SJSA1 (cell line): ENCODE results near the gene ACOT9. TPM values are rescaled to one million over a fixed set of nuclear protein-coding genes. Genes with fewer than 3 reads are reported as not detected.

Source experiments
- DNase-seq, 2 experiments: peaks; one replicate each; pipeline ENCODE4 v3.0.0-alpha.2; 2015 to 2020; ENCODE audit warnings: low spot score in 2 of 2, low read depth in 1 of 2
- H3K27ac ChIP-seq: fragments of 250-450 bp; sonication (Bioruptor Pico); 2 replicates; pipeline ENCODE4 v1.5.1; 2020; ENCODE audit warnings: mild to moderate bottlenecking, moderate library complexity
- H3K27me3 ChIP-seq: fragments of 250-450 bp; sonication (Bioruptor Pico); replicated peaks from 2 replicates; pipeline ENCODE4 v1.5.1; 2020; ENCODE audit warnings: mild to moderate bottlenecking, moderate library complexity
- H3K36me3 ChIP-seq: fragments of 250-450 bp; sonication (Bioruptor Pico); 2 replicates; pipeline ENCODE4 v1.5.1; 2020; ENCODE audit warnings: mild to moderate bottlenecking
- H3K4me1 ChIP-seq: fragments of 250-450 bp; sonication (Bioruptor Pico); replicated peaks from 2 replicates; pipeline ENCODE4 v1.6.1; 2021; ENCODE audit warnings: mild to moderate bottlenecking
- H3K4me3 ChIP-seq: fragments of 250-450 bp; sonication (Bioruptor Pico); 2 replicates; pipeline ENCODE4 v1.5.1; 2020; ENCODE audit warnings: mild to moderate bottlenecking
- H3K9me3 ChIP-seq: fragments of 250-450 bp; sonication (Bioruptor Pico); replicated peaks from 2 replicates; pipeline ENCODE4 v1.5.1; 2020; ENCODE audit warnings: mild to moderate bottlenecking
- total RNA-seq: library from RNA; depleted of rRNA; stranded (reverse); fragments of >200 nt; shearing (Covaris generic); gene quantifications from 2 replicates; pipeline ENCODE4 v1.2.3, GENCODE V29; 2014; rRNA removed

ACOT9 gene
- 68.9 and 91.6 TPM in 2 replicates for total RNA-seq

- Histone ChIP-seq H3K27ac (peak within 1 kb of the TSS; percentile 100), H3K36me3 (peaks cover 4% of the 10 kb centered on the region; the same call in 1 of the 2 replicates), H3K4me3 (peak within 1 kb of the TSS; percentile 90), H3K27me3 (no peaks in the 10 kb centered on the region), H3K9me3 (no peaks in the 10 kb centered on the region), H3K4me1 (0 out of 2 replicates have a peak, but pooled peaks cover 3% of the 10 kb centered on the region)
- DNase-seq, result peak; percentile 88 to 93
Measured at GRCh38 chrX:23742697-23743622, at the start of gene ACOT9. TSS of gene ACOT9 (minus strand) at chrX:23743276. CDS start at chrX:23743144, 132 bp downstream.

- H3K4me3 ChIP-seq, result no peak overlapping the region
- H3K27me3 ChIP-seq, result no peaks in the 10 kb centered on the region
- DNase-seq, result no peak
- H3K9me3 ChIP-seq, result no peaks in the 10 kb centered on the region
- H3K27ac ChIP-seq, result no peak overlapping the region
- H3K4me1 ChIP-seq, result peaks cover 2% of the 10 kb centered on the region
- H3K36me3 ChIP-seq, result peaks cover 8% of the 10 kb centered on the region
Measured at GRCh38 chrX:23790155-23790497, 47.0 kb upstream of the ACOT9 start.

- Histone ChIP-seq H3K27ac (no peak overlapping the region), H3K27me3 (no peaks in the 10 kb centered on the region), H3K36me3 (peaks cover 14% of the 10 kb centered on the region), H3K4me1 (peaks cover 8% of the 10 kb centered on the region), H3K4me3 (no peak overlapping the region), H3K9me3 (no peaks in the 10 kb centered on the region)
- DNase-seq, result no peak
Measured at GRCh38 chrX:23789386-23790154, 46.5 kb upstream of the ACOT9 start.

GRCh38 chrX:23788946-23789345 is 45.9 kb upstream of the ACOT9 start:
- no peak overlapping the region for H3K4me3 ChIP-seq
- peaks cover 18% of the 10 kb centered on the region for H3K36me3 ChIP-seq
- H3K4me1 ChIP-seq, result peaks cover 8% of the 10 kb centered on the region
- no peak for DNase-seq
- H3K27ac ChIP-seq, result no peak overlapping the region
- H3K9me3 ChIP-seq, result no peaks in the 10 kb centered on the region
- no peaks in the 10 kb centered on the region for H3K27me3 ChIP-seq

GRCh38 chrX:23788521-23788920 is 45.4 kb upstream of the ACOT9 start:
- Histone ChIP-seq H3K27me3 (no peaks in the 10 kb centered on the region), H3K36me3 (peaks cover 21% of the 10 kb centered on the region), H3K9me3 (no peaks in the 10 kb centered on the region), H3K4me1 (peaks cover 8% of the 10 kb centered on the region), H3K27ac (no peak overlapping the region), H3K4me3 (no peak overlapping the region)
- DNase-seq, result no peak

GRCh38 chrX:23787745-23788118 is 44.7 kb upstream of the ACOT9 start:
- no peak for DNase-seq
- Histone ChIP-seq H3K27me3 (no peaks in the 10 kb centered on the region), H3K36me3 (peaks cover 21% of the 10 kb centered on the region), H3K27ac (no peak overlapping the region), H3K9me3 (no peaks in the 10 kb centered on the region), H3K4me3 (no peak overlapping the region), H3K4me1 (peaks cover 8% of the 10 kb centered on the region)

GRCh38 chrX:23786268-23786815 is 43.3 kb upstream of the ACOT9 start:
- H3K27me3 ChIP-seq, result no peaks in the 10 kb centered on the region
- no peak overlapping the region for H3K27ac ChIP-seq
- DNase-seq, result no peak
- peaks cover 14% of the 10 kb centered on the region for H3K4me1 ChIP-seq
- H3K36me3 ChIP-seq, result peaks cover 21% of the 10 kb centered on the region
- no peak overlapping the region for H3K4me3 ChIP-seq
- H3K9me3 ChIP-seq, result no peaks in the 10 kb centered on the region

GRCh38 chrX:23785580-23785979 is 42.5 kb upstream of the ACOT9 start:
- H3K9me3 ChIP-seq, result no peaks in the 10 kb centered on the region
- H3K4me1 ChIP-seq, result peaks cover 18% of the 10 kb centered on the region
- H3K27me3 ChIP-seq, result no peaks in the 10 kb centered on the region
- H3K27ac ChIP-seq, result no peak overlapping the region
- H3K4me3 ChIP-seq, result no peak overlapping the region
- H3K36me3 ChIP-seq, result peaks cover 21% of the 10 kb centered on the region
- no peak for DNase-seq

- peak overlapping the region; percentile 51 for H3K4me3 ChIP-seq
- peaks cover 18% of the 10 kb centered on the region for H3K4me1 ChIP-seq
- no peaks in the 10 kb centered on the region for H3K27me3 ChIP-seq
- H3K36me3 ChIP-seq, result peaks cover 21% of the 10 kb centered on the region
- H3K9me3 ChIP-seq, result no peaks in the 10 kb centered on the region
- peak in 1 of 2 experiments; percentile 26 for DNase-seq
- H3K27ac ChIP-seq, result 0 out of 2 replicates have a peak overlapping the region, but pooled peaks have one; percentile 34
Measured at GRCh38 chrX:23784470-23785331, 41.6 kb upstream of the ACOT9 start.

GRCh38 chrX:23783589-23784469 is 40.8 kb upstream of the ACOT9 start:
- H3K36me3 ChIP-seq, result peaks cover 21% of the 10 kb centered on the region
- no peaks in the 10 kb centered on the region for H3K27me3 ChIP-seq
- peak overlapping the region; percentile 51 for H3K4me3 ChIP-seq
- H3K27ac ChIP-seq, result 0 out of 2 replicates have a peak overlapping the region, but pooled peaks have one; percentile 34
- H3K9me3 ChIP-seq, result no peaks in the 10 kb centered on the region
- peaks cover 24% of the 10 kb centered on the region for H3K4me1 ChIP-seq
- DNase-seq, result peak in 1 of 2 experiments; percentile 20

GRCh38 chrX:23782863-23783588 is 40.0 kb upstream of the ACOT9 start, which contains the start of gene SAT1:
TSS of gene SAT1 (plus strand) at chrX:23783173. CDS start at chrX:23783352, 179 bp downstream.
- Histone ChIP-seq H3K36me3 (peaks cover 21% of the 10 kb centered on the region), H3K4me3 (peak within 1 kb of the TSS; percentile 51)
- DNase-seq, result peak; percentile 91 to 94

GRCh38 chrX:23782455-23782854 is 39.4 kb upstream of the ACOT9 start:
- Histone ChIP-seq H3K36me3 (peaks cover 21% of the 10 kb centered on the region), H3K4me3 (peak overlapping the region; percentile 51)
- no peak for DNase-seq

More at GRCh38 chrX:23782863-23783588, 40.0 kb upstream of the ACOT9 start, which contains the start of gene SAT1:
- H3K4me1 ChIP-seq, result peaks cover 26% of the 10 kb centered on the region
- no peaks in the 10 kb centered on the region for H3K27me3 ChIP-seq
- no peaks in the 10 kb centered on the region for H3K9me3 ChIP-seq
- H3K27ac ChIP-seq, result peak within 1 kb of the TSS; percentile 90

More at GRCh38 chrX:23782455-23782854, 39.4 kb upstream of the ACOT9 start:
- H3K9me3 ChIP-seq, result no peaks in the 10 kb centered on the region
- peaks cover 26% of the 10 kb centered on the region for H3K4me1 ChIP-seq
- no peaks in the 10 kb centered on the region for H3K27me3 ChIP-seq
- peak overlapping the region; percentile 90 for H3K27ac ChIP-seq
